HL-60/S4 treated with retinoic acid at 250 ng/mL for 4 days and 3 days (cell line): Measurements from ENCODE around the gene CCDC32.

Experiments used
- in situ Hi-C: fragments of 300-500 bp; cut with MboI; formaldehyde crosslinking; loops from 2 replicates; pipeline ENCODE4 v1.7.0; 2022; ENCODE audit warnings: low sequenced_read_pairs

Gene CCDC32

GRCh38 chr15:40513609-40514008 is 51.2 kb downstream of the CCDC32 start:
- in situ Hi-C loops: no loop called here

- in situ Hi-C loops: no loop called here
Measured at GRCh38 chr15:40512440-40512839, 52.4 kb downstream of the CCDC32 start.

- in situ Hi-C loops: no loop called here
Measured at GRCh38 chr15:40511472-40512133, 53.2 kb downstream of the CCDC32 start.

GRCh38 chr15:40511093-40511471 is 53.8 kb downstream of the CCDC32 start:
- in situ Hi-C loops: no loop called here

- in situ Hi-C loops: no loop called here
Measured at GRCh38 chr15:40510201-40510600, 54.6 kb downstream of the CCDC32 start.

- in situ Hi-C loops: no loop called here
Measured at GRCh38 chr15:40508216-40508615, 56.6 kb downstream of the CCDC32 start.

- in situ Hi-C loops: no loop called here
Measured at GRCh38 chr15:40506964-40507571, 57.8 kb downstream of the CCDC32 start.
